ENCODE data around the gene RASA2.

- TF ChIP-seq, protein P1, sequence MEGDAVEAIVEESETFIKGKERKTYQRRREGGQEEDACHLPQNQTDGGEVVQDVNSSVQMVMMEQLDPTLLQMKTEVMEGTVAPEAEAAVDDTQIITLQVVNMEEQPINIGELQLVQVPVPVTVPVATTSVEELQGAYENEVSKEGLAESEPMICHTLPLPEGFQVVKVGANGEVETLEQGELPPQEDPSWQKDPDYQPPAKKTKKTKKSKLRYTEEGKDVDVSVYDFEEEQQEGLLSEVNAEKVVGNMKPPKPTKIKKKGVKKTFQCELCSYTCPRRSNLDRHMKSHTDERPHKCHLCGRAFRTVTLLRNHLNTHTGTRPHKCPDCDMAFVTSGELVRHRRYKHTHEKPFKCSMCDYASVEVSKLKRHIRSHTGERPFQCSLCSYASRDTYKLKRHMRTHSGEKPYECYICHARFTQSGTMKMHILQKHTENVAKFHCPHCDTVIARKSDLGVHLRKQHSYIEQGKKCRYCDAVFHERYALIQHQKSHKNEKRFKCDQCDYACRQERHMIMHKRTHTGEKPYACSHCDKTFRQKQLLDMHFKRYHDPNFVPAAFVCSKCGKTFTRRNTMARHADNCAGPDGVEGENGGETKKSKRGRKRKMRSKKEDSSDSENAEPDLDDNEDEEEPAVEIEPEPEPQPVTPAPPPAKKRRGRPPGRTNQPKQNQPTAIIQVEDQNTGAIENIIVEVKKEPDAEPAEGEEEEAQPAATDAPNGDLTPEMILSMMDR (conservative IDR thresholded peaks at IDR 0.05; ENCODE audit: low read depth, low read length) = no peak
- TF ChIP-seq CHD1 (IDR thresholded peaks at IDR 0.05; ENCODE audit: low read depth, low read length) = no peak
- TF ChIP-seq RFX5 (IDR thresholded peaks at IDR 0.05; ENCODE audit: low read depth, low read length) = no peak
- no peak for TF ChIP-seq RAD21 (IDR thresholded peaks at IDR 0.05; ENCODE audit: low read length)
- TF ChIP-seq MAFK (IDR thresholded peaks at IDR 0.05; ENCODE audit: low read depth, low read length) = no peak
- TF ChIP-seq SMC3 (IDR thresholded peaks at IDR 0.05; ENCODE audit: low read depth, low read length) = no peak
- no peak for TF ChIP-seq POLR2A (IDR thresholded peaks at IDR 0.05; ENCODE audit: low read depth, low read length)
- TF ChIP-seq ELK1 (IDR thresholded peaks at IDR 0.05; ENCODE audit: borderline replicate concordance, low read depth, low read length) = no peak
Measured at GRCh38 chr3:141603473-141604035, 116.7 kb downstream of the RASA2 start.
